Renal cortex interstitium (tissue), 11 donors: Measurements from ENCODE around the gene PKD2. TPM values are rescaled to one million over a fixed set of nuclear protein-coding genes. Genes with fewer than 3 reads are reported as not detected.
A peak's percentile ranks its signal among the peaks of the same experiment; 100 is the strongest.
"Not testable (repeated sequence)": the region's sequence is repeated elsewhere in the genome, so short reads cannot be mapped to it uniquely, and the experiment has no call there.

Experiments used
- DNase-seq, 11 donors: peaks; one replicate each; pipeline ENCODE4 v3.0.0-alpha.2; 2013; ENCODE audit warnings: low read depth in 9 of 11, low spot score in 4 of 11; ENCODE audit errors: extremely low read depth in 1 of 11
- polyA plus RNA-seq, 3 donors: library from polyadenylated mRNA; unstranded; fragments of 120-200 nt; gene quantifications; one replicate each; pipeline ENCODE4 v1.2.1, GENCODE V29; 2013; ENCODE audit not compliant: insufficient read length in 3 of 3

The PKD2 gene
- polyA plus RNA-seq, 3 donors: 73.3 to 76.6 (median 76.6) TPM

- DNase-seq: no peak
Observed at GRCh38 chr4:88012647-88013046, 5.2 kb downstream of the PKD2 start.

GRCh38 chr4:88014386-88014905 lies 7.0 kb downstream of the PKD2 start:
- DNase-seq: no peak

- no peak for DNase-seq
Observed at GRCh38 chr4:88015659-88016295, 8.3 kb downstream of the PKD2 start.

GRCh38 chr4:88017516-88018297 lies 10.3 kb downstream of the PKD2 start:
- DNase-seq: peak in 2 of 11 donors; percentile 19 to 25

GRCh38 chr4:88018466-88018865 lies 11.0 kb downstream of the PKD2 start:
- no peak for DNase-seq

GRCh38 chr4:88021824-88022223 lies 14.4 kb downstream of the PKD2 start:
- DNase-seq: no peak

GRCh38 chr4:88022289-88022688 lies 14.9 kb downstream of the PKD2 start:
- no peak for DNase-seq

GRCh38 chr4:88025868-88026661 lies 18.6 kb downstream of the PKD2 start:
- DNase-seq: not testable (repeated sequence)

- DNase-seq: no peak
Observed at GRCh38 chr4:88027611-88028608, 20.5 kb downstream of the PKD2 start.

- no peak for DNase-seq
Observed at GRCh38 chr4:88028946-88029345, 21.5 kb downstream of the PKD2 start.

GRCh38 chr4:88029556-88029955 lies 22.1 kb downstream of the PKD2 start:
- DNase-seq: no peak

GRCh38 chr4:88030565-88031310 lies 23.3 kb downstream of the PKD2 start:
- DNase-seq: no peak

GRCh38 chr4:88033309-88033708 lies 25.9 kb downstream of the PKD2 start:
- peak in 5 of 11 donors; percentile 29 to 59 (median 34) for DNase-seq

- DNase-seq: no peak
Observed at GRCh38 chr4:88035292-88035691, 27.9 kb downstream of the PKD2 start.

GRCh38 chr4:88037447-88037846 lies 30.0 kb downstream of the PKD2 start:
- no peak for DNase-seq

GRCh38 chr4:88037936-88038335 lies 30.5 kb downstream of the PKD2 start:
- no peak for DNase-seq

- DNase-seq: no peak
Observed at GRCh38 chr4:88040707-88041106, 33.3 kb downstream of the PKD2 start.

- DNase-seq: no peak
Observed at GRCh38 chr4:88041626-88042025, 34.2 kb downstream of the PKD2 start.
